GM18909 (cell line): ENCODE results near the gene TBC1D14.

Experiments used
- ATAC-seq: cut with Tn5 transposase; IDR thresholded peaks from one replicate; pipeline ENCODE4 v1.9.1; 2021; ENCODE audit warnings: mild to moderate bottlenecking; ENCODE audit not compliant: unreplicated experiment, poor library complexity

The TBC1D14 gene

GRCh38 chr4:6943012-6943884 is 33.6 kb downstream of the TBC1D14 start:
- ATAC-seq, result no peak

DNA sequence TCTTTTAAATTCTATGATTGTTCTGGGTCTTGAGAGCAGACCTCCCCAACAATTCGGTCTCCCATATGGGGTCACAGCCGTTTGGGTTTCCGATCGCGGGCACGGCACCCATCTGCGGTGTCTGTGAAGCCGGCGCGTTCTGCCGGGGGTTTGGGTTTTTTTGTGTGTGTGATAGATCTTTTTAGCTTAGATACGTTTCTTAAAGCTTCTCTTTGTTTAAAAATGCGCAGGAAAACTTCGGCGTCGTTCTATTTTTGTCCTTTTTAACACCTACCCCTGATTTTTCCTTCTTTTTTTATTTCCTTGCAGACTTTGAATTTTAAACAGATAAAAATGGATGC is 34.2 kb downstream of the TBC1D14 start:
- no peak for ATAC-seq

GRCh38 chr4:6944301-6945051 is 34.9 kb downstream of the TBC1D14 start:
- no peak for ATAC-seq

DNA sequence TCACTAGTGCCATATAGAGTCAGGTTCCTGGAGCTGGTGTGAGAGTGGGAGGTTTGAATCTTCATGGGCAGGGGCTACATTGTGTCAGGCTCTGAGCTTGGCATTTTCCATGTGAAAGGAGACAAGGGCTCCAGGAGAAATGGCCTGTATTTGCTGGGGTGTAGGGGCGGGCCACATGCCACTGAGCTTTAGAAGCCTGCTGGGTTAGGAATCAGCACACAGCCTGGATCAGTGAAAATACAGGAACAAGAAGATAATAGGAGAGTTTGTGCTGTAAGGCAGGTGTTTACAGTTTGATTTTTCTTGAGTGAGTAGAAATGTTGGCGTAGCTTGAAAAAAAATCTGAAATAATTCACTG is 35.4 kb downstream of the TBC1D14 start:
- no peak for ATAC-seq

DNA sequence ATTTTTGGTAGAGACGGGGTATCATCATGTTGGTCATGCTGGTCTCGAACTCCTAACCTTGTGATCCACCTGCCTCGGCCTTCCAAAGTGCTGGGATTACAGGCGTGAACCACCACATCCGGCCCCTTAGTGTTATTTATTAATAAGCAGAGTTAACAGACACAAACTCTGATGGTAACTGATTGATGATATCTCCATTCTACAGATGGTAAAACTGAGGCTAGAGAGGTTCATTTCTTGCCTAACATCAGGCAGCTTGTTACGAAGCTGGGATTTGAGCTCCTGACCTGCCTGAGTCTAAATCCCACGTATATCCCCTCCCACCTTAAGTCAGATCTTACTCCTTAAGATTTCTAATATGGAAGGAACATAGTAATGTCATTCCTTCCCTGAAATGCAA is 36.9 kb downstream of the TBC1D14 start:
- no peak for ATAC-seq

GRCh38 chr4:6948134-6948460 is 38.5 kb downstream of the TBC1D14 start:
- no peak for ATAC-seq

DNA sequence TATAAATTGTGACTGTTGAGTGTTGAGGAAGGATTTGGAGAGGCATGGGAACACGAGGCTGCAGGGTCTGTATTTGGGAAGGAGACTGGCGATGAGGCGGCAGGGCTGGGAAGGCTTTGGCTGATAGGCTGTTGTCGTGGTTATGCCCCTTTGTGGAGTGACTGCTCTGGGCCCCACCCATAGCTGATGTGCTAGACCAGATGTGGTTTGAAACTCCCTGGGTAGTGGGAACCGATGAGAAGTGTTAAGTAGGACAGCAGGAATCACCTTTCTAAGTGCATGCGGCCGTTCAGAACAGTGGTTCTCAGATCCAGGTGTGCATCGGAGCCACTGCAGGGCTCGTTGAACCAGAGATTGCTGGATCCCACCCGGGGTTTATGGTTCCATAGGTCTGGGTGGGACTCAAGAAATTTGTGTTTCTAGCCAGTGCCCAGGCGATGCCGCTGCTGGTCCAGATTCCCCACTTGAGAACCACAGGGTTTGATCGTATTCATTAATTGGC is 42.3 kb downstream of the TBC1D14 start:
- no peak for ATAC-seq

GRCh38 chr4:6953751-6954380 is 44.2 kb downstream of the TBC1D14 start:
- ATAC-seq, result no peak

DNA sequence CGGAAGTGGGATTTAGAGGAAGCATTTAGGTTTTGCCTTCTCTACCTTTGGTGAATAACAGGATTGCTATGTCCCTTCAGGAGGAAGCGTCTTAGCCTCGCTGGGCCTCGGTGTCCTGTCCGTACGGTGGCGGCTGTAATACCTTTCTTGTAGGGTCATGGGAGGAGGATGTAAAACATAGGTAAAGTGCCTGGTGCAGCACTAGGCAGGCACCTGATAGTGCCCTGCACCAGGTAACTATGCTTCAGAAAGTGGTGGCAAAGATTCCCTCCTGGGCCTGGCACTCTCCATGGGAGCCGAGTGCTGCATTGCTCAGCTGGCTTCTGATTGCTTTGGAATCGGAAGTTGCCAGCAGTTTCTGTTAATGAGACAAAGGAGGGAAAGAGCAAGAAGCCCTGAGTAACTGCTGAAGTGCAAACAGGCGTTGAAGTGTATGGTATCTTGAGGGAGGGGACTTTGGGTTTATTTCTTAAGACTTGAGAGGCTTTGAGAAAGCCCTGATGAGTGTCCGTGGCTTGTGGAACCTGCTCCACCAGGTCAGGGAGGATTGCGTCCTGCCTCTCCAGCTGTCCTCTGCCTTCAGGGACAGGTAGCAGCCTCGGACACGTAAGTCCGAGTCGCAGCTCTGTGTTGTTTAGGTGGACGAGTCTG is 45.8 kb downstream of the TBC1D14 start:
- no peak for ATAC-seq

GRCh38 chr4:6956087-6956433 is 46.4 kb downstream of the TBC1D14 start:
- ATAC-seq, result no peak

- ATAC-seq, result no peak
Observed at GRCh38 chr4:6956434-6957147, 47.0 kb downstream of the TBC1D14 start.

- ATAC-seq, result no peak
Observed at GRCh38 chr4:6957148-6957520, 47.5 kb downstream of the TBC1D14 start.

GRCh38 chr4:6957994-6958393 is 48.4 kb downstream of the TBC1D14 start:
- no peak for ATAC-seq

GRCh38 chr4:6959261-6959660 is 49.6 kb downstream of the TBC1D14 start:
- ATAC-seq, result no peak

DNA sequence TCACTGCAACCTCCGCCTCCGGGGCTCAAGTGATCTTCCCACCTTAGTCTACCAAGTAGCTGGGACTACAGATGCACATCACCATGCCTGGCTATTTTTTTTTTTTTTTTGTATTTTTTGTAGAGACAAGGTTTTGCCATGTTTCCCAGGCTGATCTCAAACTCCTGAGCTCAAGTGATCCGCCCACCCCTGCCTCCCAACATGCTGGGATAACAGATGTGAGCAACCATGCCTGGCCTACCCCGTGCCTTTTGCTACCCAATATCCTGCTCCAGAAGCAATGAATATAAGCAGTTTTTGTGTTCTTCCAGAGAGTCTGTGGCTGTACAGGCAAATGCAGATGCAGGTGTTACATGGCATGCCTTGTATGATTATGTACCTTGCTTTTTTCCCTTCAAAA is 50.5 kb downstream of the TBC1D14 start:
- ATAC-seq, result no peak

GRCh38 chr4:6960628-6961412 is 51.2 kb downstream of the TBC1D14 start:
- ATAC-seq, result no peak

DNA sequence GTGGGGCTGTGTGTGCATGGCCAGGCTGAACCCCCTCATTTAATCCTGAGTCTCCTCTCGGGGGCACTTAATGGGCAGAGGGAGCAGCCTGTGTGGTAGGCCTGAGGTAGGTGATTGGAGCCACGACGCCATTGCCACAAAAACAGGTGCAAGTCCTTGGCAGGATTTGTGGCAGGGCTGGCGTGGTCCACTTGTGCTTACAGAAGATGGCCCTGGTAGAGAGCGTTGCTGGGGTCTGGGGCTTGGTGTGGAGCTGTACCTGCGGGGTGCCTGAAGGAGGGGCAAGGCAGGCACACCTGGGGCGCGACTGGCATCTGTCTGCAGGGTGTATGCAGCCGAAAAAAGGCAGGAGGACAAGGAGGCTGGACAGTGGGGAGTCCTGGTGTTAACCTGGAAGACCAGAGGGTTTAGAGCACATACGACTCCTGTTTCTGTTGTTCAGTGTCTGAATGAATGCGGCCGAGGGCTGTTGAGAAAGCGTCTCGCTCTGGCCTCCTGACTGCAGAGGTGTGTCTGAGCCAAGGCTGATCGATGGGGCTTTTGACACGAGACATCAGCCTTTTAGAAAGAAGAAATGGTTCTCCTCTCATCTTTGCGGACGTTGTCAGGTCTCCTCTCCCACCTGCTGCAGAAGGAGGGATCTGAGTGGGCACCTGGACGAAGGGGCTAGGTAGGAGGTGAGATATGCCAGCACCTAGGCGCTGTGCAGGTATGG is 52.0 kb downstream of the TBC1D14 start:
- ATAC-seq, result no peak

GRCh38 chr4:6962211-6963041 is 52.8 kb downstream of the TBC1D14 start:
- ATAC-seq, result no peak
